OCI-M1 (cell line): Measurements from ENCODE around the gene AK2.
"Not testable (repeated sequence)": the region's sequence is repeated elsewhere in the genome, so short reads cannot be mapped to it uniquely, and the experiment has no call there.

ENCODE experiments used
- DNase-seq: peaks from one replicate; lab custom pipeline; 2025; lab: John Stamatoyannopoulos, UW

Gene AK2

GRCh38 chr1:33036526-33037503 lies at the start of gene AK2:
Gene AK2, minus strand, starts transcription at chr1:33036883. Its CDS starts 55 bp downstream, at chr1:33036828.
- DNase-seq: peak; percentile 99

GRCh38 chr1:33086384-33086850 lies 49.7 kb upstream of the AK2 start:
- DNase-seq: peak; percentile 79

GRCh38 chr1:33085332-33085731 lies 48.6 kb upstream of the AK2 start:
- DNase-seq: no peak

- DNase-seq: no peak
These were observed 46.0 kb upstream of the AK2 start for GRCh38 chr1:33082575-33083108.

- DNase-seq: no peak
These were observed 45.0 kb upstream of the AK2 start for GRCh38 chr1:33081554-33082305.

- peak; percentile 91 for DNase-seq
These were observed 44.3 kb upstream of the AK2 start, which contains the start of gene AZIN2 for GRCh38 chr1:33080885-33081553. Gene AZIN2, plus strand, starts transcription at chr1:33081153. Its CDS starts 1,097 bp downstream, at chr1:33082250.

- DNase-seq: no peak
These were observed 43.7 kb upstream of the AK2 start for GRCh38 chr1:33080373-33080772.

GRCh38 chr1:33078030-33078591 lies 41.4 kb upstream of the AK2 start:
- no peak for DNase-seq

GRCh38 chr1:33074193-33074945 lies 37.7 kb upstream of the AK2 start:
- no peak for DNase-seq

- DNase-seq: no peak
These were observed 36.0 kb upstream of the AK2 start for GRCh38 chr1:33072707-33073106.

- DNase-seq: no peak
These were observed 33.9 kb upstream of the AK2 start for GRCh38 chr1:33070628-33071027.

GRCh38 chr1:33068108-33068507 lies 31.4 kb upstream of the AK2 start:
- DNase-seq: not testable (repeated sequence)

- not testable (repeated sequence) for DNase-seq
These were observed 29.8 kb upstream of the AK2 start for GRCh38 chr1:33066477-33066876.

GRCh38 chr1:33065301-33065700 lies 28.6 kb upstream of the AK2 start:
- DNase-seq: no peak

GRCh38 chr1:33064284-33064683 lies 27.6 kb upstream of the AK2 start:
- DNase-seq: not testable (repeated sequence)

- no peak for DNase-seq
These were observed 25.2 kb upstream of the AK2 start for GRCh38 chr1:33061834-33062233.

- no peak for DNase-seq
These were observed 23.9 kb upstream of the AK2 start for GRCh38 chr1:33060579-33061083.

- no peak for DNase-seq
These were observed 20.4 kb upstream of the AK2 start for GRCh38 chr1:33057095-33057494.

- DNase-seq: no peak
These were observed 19.7 kb upstream of the AK2 start for GRCh38 chr1:33056426-33056825.

- peak; percentile 92 for DNase-seq
These were observed 18.7 kb upstream of the AK2 start for GRCh38 chr1:33055210-33056008.
